K562 (cell line): Measurements from ENCODE around the gene SAPCD1. TPM values are rescaled to one million over a fixed set of nuclear protein-coding genes. Genes with fewer than 3 reads are reported as not detected.

ENCODE experiments used
- AFF1 ChIP-seq, 2 experiments: fragments of 450-650 bp; IDR thresholded peaks; 2 replicates each; pipeline ENCODE4 v1.6.1; 2018; ENCODE audit warnings: mild to moderate bottlenecking in 2 of 2, low read depth in 1 of 2; ENCODE audit not compliant: partially characterized antibody in 2 of 2
- EP400 ChIP-seq: fragments of 450-650 bp; IDR thresholded peaks from 2 replicates; pipeline ENCODE4 v1.6.1; 2017; ENCODE audit warnings: antibody characterized with exemption, mild to moderate bottlenecking, moderate library complexity
- ETV5 ChIP-seq: sonication (generic); formaldehyde crosslinking; IDR thresholded peaks from 2 replicates; pipeline ENCODE4 v1.4.0; 2020; ENCODE audit warnings: low read depth, mild to moderate bottlenecking, missing genetic modification reagents
- HDAC1 ChIP-seq, 2 experiments: fragments of 450-650 bp; IDR thresholded peaks; 2 replicates each; pipeline ENCODE4 v1.6.1; 2016 to 2017; ENCODE audit warnings: inconsistent platforms in 1 of 2, mild to moderate bottlenecking in 1 of 2, moderate library complexity in 1 of 2
- HDAC2 ChIP-seq: fragments of 450-650 bp; IDR thresholded peaks from 2 replicates; pipeline ENCODE4 v1.6.1; 2016; ENCODE audit warnings: mild to moderate bottlenecking
- PHB2 ChIP-seq: fragments of 450-650 bp; IDR thresholded peaks from 2 replicates; pipeline ENCODE4 v1.6.1; 2017; ENCODE audit warnings: low read depth
- POLR2AphosphoS2 ChIP-seq: IDR thresholded peaks from 2 replicates; pipeline ENCODE4 v1.6.1; 2012; ENCODE audit warnings: low read length, improper control_type of control experiment
- RFX5 ChIP-seq: IDR thresholded peaks from 2 replicates; pipeline ENCODE4 v1.6.1; 2011; ENCODE audit warnings: low read depth, mild to moderate bottlenecking, improper control_type of control experiment, low read length
- SMARCC2 ChIP-seq: fragments of 450-650 bp; IDR thresholded peaks from 2 replicates; pipeline ENCODE4 v1.6.1; 2017; ENCODE audit warnings: antibody characterized with exemption, moderate library complexity, mild to moderate bottlenecking, low read depth
- TAF1 ChIP-seq: IDR thresholded peaks from 2 replicates; pipeline ENCODE4 v1.6.1; 2011; ENCODE audit warnings: mild to moderate bottlenecking, low read length, moderate library complexity; ENCODE audit not compliant: insufficient read depth, control insufficient read depth, severe bottlenecking; ENCODE audit errors: extremely low read depth
- TCFL5 ChIP-seq: fragments of 250-450 bp; sonication (Bioruptor Pico); conservative IDR thresholded peaks from 2 replicates; pipeline ENCODE4 v1.6.1; 2021; ENCODE audit warnings: mild to moderate bottlenecking, moderate library complexity, matching md5 sums
- THRA ChIP-seq: fragments of 450-650 bp; IDR thresholded peaks from 2 replicates; pipeline ENCODE4 v1.6.1; 2017; ENCODE audit warnings: mild to moderate bottlenecking, moderate library complexity
- TRIM25 ChIP-seq: fragments of 450-650 bp; IDR thresholded peaks from 2 replicates; pipeline ENCODE4 v1.7.0; 2016; ENCODE audit warnings: borderline replicate concordance
- USF1 ChIP-seq: sonication (generic); formaldehyde crosslinking; IDR thresholded peaks from 2 replicates; pipeline ENCODE4 v1.9.0; 2022; ENCODE audit warnings: mild to moderate bottlenecking, missing genetic modification reagents
- ZNF639 ChIP-seq, 2 experiments: fragments of 200-800 bp in 1 of 2; sonication (Bioruptor generic) in 1 of 2; sonication (generic) in 1 of 2; formaldehyde crosslinking in 1 of 2; IDR thresholded peaks in 1 of 2; conservative IDR thresholded peaks in 1 of 2; 2 replicates each; pipeline versions ENCODE4 v1.5.0 to v1.6.1; 2016 to 2020; ENCODE audit warnings: missing compliant biosample characterization in 1 of 2, missing genetic modification characterization in 1 of 2, missing genetic modification reagents in 1 of 2
- ZNF780A ChIP-seq: fragments of 250-450 bp; sonication (Bioruptor Pico); IDR thresholded peaks from 2 replicates; pipeline ENCODE4 v1.5.0; 2021; ENCODE audit warnings: mild to moderate bottlenecking
- polyA plus RNA-seq, 8 experiments: library from polyadenylated mRNA; depleted of rRNA in 4 of 8; stranded (reverse) in 5 of 8; unstranded in 3 of 8; fragments of >200 nt; fragmentation: Nextera tagmentation in 2 of 8; fragmentation: Illumina TruSeq in 1 of 8; extraction: Ambion mirVana in 2 of 8; extraction: Trizol in 1 of 8; gene quantifications; 2 replicates each; pipeline versions ENCODE4 v1.2.1 to v1.2.3, GENCODE V29; 2011 to 2014; ENCODE audit warnings: inconsistent platforms in 1 of 8, missing spikeins in 1 of 8
- total RNA-seq, 7 experiments: library from RNA; depleted of rRNA in 6 of 7; stranded (reverse); fragments of >200 nt in 6 of 7; fragmentation: Illumina TruSeq in 2 of 7; extraction: Trizol in 2 of 7; gene quantifications; 2 replicates each; pipeline versions ENCODE4 v1.2.1 to v1.2.3, GENCODE V29; 2011 to 2021; ENCODE audit warnings: low replicate concordance in 1 of 7

SAPCD1 gene
- total and polyA plus RNA-seq, 9 of the 15 experiments (the other 6 are each of a cell fraction or from before 2014, with no cell fraction given), result 2.6 to 30.2 (median 7.4) TPM

- peak; percentile 90; the same call in 1 of the 2 replicates for TF ChIP-seq POLR2AphosphoS2
- 0 out of 2 replicates have a peak, but pooled peaks have one; percentile 41 for TF ChIP-seq TCFL5
- no peak for TF ChIP-seq THRA
- no peak for TF ChIP-seq EP400
- no peak for TF ChIP-seq TRIM25
- peak; percentile 84 for TF ChIP-seq HDAC2
- no peak for TF ChIP-seq PHB2
- TF ChIP-seq SMARCC2, result peak; percentile 54; the same call in 1 of the 2 replicates
- TF ChIP-seq ZNF780A (CRISPR knock-in tag), result no peak
- peak; percentile 85 for TF ChIP-seq ETV5 (CRISPR knock-in tag)
- TF ChIP-seq USF1 (CRISPR knock-in tag), result no peak
- TF ChIP-seq TAF1, result no peak
- TF ChIP-seq HDAC1 (IDR thresholded peaks at IDR 0.05), result peak in 1 of 2 experiments; percentile 91; a peak in 2 of 4 replicates
- TF ChIP-seq RFX5, result no peak
- TF ChIP-seq AFF1 (IDR thresholded peaks at IDR 0.05; ENCODE audit: low read depth in 1 of 2, partially characterized antibody in 2 of 2), result peak; percentile 18 to 93
- TF ChIP-seq ZNF639 (CRISPR knock-in tag; conservative IDR thresholded peaks at IDR 0.05 in 1 of 2, IDR thresholded peaks at IDR 0.05 in 1 of 2), result no peak
These were observed 24.2 kb upstream of the SAPCD1 start (continued) for GRCh38 chr6:31737991-31738979.
